A549 (cell line): ENCODE results near the gene FKBP7. TPM values are rescaled to one million over a fixed set of nuclear protein-coding genes. Genes with fewer than 3 reads are reported as not detected.
"Not testable (repeated sequence)": the region's sequence is repeated elsewhere in the genome, so short reads cannot be mapped to it uniquely, and the experiment has no call there.

ENCODE experiments used
- ATAC-seq, 2 experiments: fragments of 200-7000 bp in 1 of 2; fragments of >200 bp in 1 of 2; cut with Nextera tagmentation in 1 of 2; cut with Tn5 transposase in 1 of 2; 3 replicates each; pipeline versions ENCODE4 v1.8.0 to v1.9.1; 2018 to 2020; ENCODE audit warnings: mild to moderate bottlenecking in 1 of 2, moderate library complexity in 1 of 2
- CTCF ChIA-PET: fragments of 300-600 bp; sonication (Branson Sonifier 250); formaldehyde crosslinking; extraction: SDS; loops from one replicate; lab custom pipeline; 2021; ENCODE audit warnings: antibody characterized with exemption, inconsistent platforms; lab: Yijun Ruan, JAX
- POLR2A ChIA-PET: fragments of 350-600 bp; formaldehyde crosslinking; extraction: SDS; loops from one replicate; lab custom pipeline; 2021; ENCODE audit warnings: antibody characterized with exemption, inconsistent platforms; lab: Yijun Ruan, JAX
- DNase-seq, 2 experiments: peaks; one replicate each; pipeline versions ENCODE4 v3.0.0 to v3.0.0-alpha.2; 2011 to 2016; ENCODE audit warnings: low read depth in 1 of 2, low spot score in 1 of 2
- FAIRE-seq: peaks from 2 replicates; lab custom pipeline; 2011; peaks lifted over from hg19 to GRCh38; lab: Jason Lieb, UNC
- H3K27ac ChIP-seq, 2 experiments: fragments of >200 bp; sonication (Bioruptor Twin); formaldehyde crosslinking; 3 replicates each; pipeline ENCODE4 v1.5.1; 2016 to 2017
- H3K4me1 ChIP-seq: fragments of >200 bp; sonication (Bioruptor Twin); formaldehyde crosslinking; 3 replicates; pipeline ENCODE4 v1.6.1; 2016
- H3K4me2 ChIP-seq: fragments of >200 bp; sonication (Bioruptor Twin); formaldehyde crosslinking; 3 replicates; pipeline ENCODE4 v1.6.1; 2016
- H3K4me3 ChIP-seq: fragments of >200 bp; sonication (Bioruptor Twin); formaldehyde crosslinking; 3 replicates; pipeline ENCODE4 v1.5.1; 2016
- H3K9me3 ChIP-seq: fragments of >200 bp; sonication (Bioruptor Twin); formaldehyde crosslinking; 3 replicates; pipeline ENCODE4 v1.6.1; 2016
- CEBPB ChIP-seq, 2 experiments: fragments of >200 bp in 1 of 2; sonication (Bioruptor Twin) in 1 of 2; formaldehyde crosslinking in 1 of 2; IDR thresholded peaks; 2 replicates each; pipeline ENCODE4 v1.6.1; 2012 to 2016
- CHD4 ChIP-seq: fragments of 200-600 bp; sonication (generic); IDR thresholded peaks from 2 replicates; pipeline ENCODE4 v1.6.1; 2016; ENCODE audit warnings: antibody characterized with exemption, mild to moderate bottlenecking, borderline replicate concordance
- EP300 ChIP-seq, 2 experiments: fragments of >200 bp; sonication (Bioruptor Twin); formaldehyde crosslinking; IDR thresholded peaks; 2 replicates in 1 of 2; 3 replicates in 1 of 2; pipeline ENCODE4 v1.6.1; 2016 to 2017
- FOSB ChIP-seq: fragments of 250-450 bp; sonication (Bioruptor Pico); IDR thresholded peaks from 2 replicates; pipeline ENCODE4 v1.5.0; 2020; ENCODE audit warnings: mild to moderate bottlenecking, moderate library complexity
- HDAC2 ChIP-seq: fragments of 200-600 bp; sonication (generic); IDR thresholded peaks from 2 replicates; pipeline ENCODE4 v1.6.1; 2016
- HOXB13 ChIP-seq: fragments of 250-450 bp; sonication (Bioruptor Pico); IDR thresholded peaks from 2 replicates; pipeline ENCODE4 v1.5.0; 2020; ENCODE audit warnings: low read depth, mild to moderate bottlenecking, moderate library complexity
- KDM1A ChIP-seq: fragments of 200-600 bp; sonication (generic); IDR thresholded peaks from 2 replicates; pipeline ENCODE4 v1.6.1; 2016; ENCODE audit warnings: low read depth, mild to moderate bottlenecking
- KDM5A ChIP-seq: fragments of 200-600 bp; sonication (generic); IDR thresholded peaks from 2 replicates; pipeline ENCODE4 v1.6.1; 2016; ENCODE audit warnings: antibody characterized with exemption, mild to moderate bottlenecking
- MAFK ChIP-seq: fragments of 450-650 bp; IDR thresholded peaks from 2 replicates; pipeline ENCODE4 v1.6.1; 2014; ENCODE audit not compliant: partially characterized antibody
- NFE2L2 ChIP-seq: fragments of 150-350 bp; conservative IDR thresholded peaks from 2 replicates; pipeline ENCODE4 v1.6.1; 2014; ENCODE audit warnings: low read length
- NR3C1 ChIP-seq: fragments of >200 bp; sonication (Bioruptor Twin); formaldehyde crosslinking; IDR thresholded peaks from 3 replicates; pipeline ENCODE4 v1.6.1; 2017
- PHF8 ChIP-seq: fragments of 200-600 bp; sonication (generic); IDR thresholded peaks from 2 replicates; pipeline ENCODE4 v1.6.1; 2016; ENCODE audit warnings: low read depth, mild to moderate bottlenecking, antibody characterized with exemption, moderate library complexity, borderline replicate concordance
- POLR2A ChIP-seq: IDR thresholded peaks from 2 replicates; pipeline ENCODE4 v1.6.1; 2012; ENCODE audit warnings: mild to moderate bottlenecking, low read length
- POLR2AphosphoS2 ChIP-seq: conservative IDR thresholded peaks from 2 replicates; pipeline ENCODE4 v1.6.1; 2012; ENCODE audit warnings: low read length, improper control_type of control experiment, inconsistent platforms
- RARB ChIP-seq: fragments of 250-450 bp; sonication (Bioruptor Pico); IDR thresholded peaks from 2 replicates; pipeline ENCODE4 v1.8.0; 2021; ENCODE audit warnings: mild to moderate bottlenecking, moderate library complexity
- RCOR1 ChIP-seq: fragments of 150-350 bp; IDR thresholded peaks from 2 replicates; pipeline ENCODE4 v1.6.1; 2014; ENCODE audit warnings: antibody characterized with exemption, low read length, low read depth
- RNF2 ChIP-seq: fragments of 200-600 bp; sonication (generic); IDR thresholded peaks from 2 replicates; pipeline ENCODE4 v1.6.1; 2016; ENCODE audit warnings: low read depth, mild to moderate bottlenecking, antibody characterized with exemption, moderate library complexity, borderline replicate concordance
- ZC3H11A ChIP-seq: fragments of 450-650 bp; IDR thresholded peaks from 2 replicates; pipeline ENCODE4 v1.6.1; 2014; ENCODE audit warnings: antibody characterized with exemption, mild to moderate bottlenecking
- WGBS: methylation state at CpG from one replicate; pipeline ENCODE4 v1.1.6; 2017; ENCODE audit errors: missing lambda C conversion rate; 5-methylcytosine and 5-hydroxymethylcytosine counted together
- polyA plus RNA-seq, 4 experiments: library from polyadenylated mRNA; depleted of rRNA in 3 of 4; stranded (reverse); fragments of >200 nt; fragmentation: RNase III in 1 of 4; extraction: RNeasy Plus Mini Kit Qiagen cat#74134 plus additional on column Dnase treatment in 1 of 4; gene quantifications; 2 replicates in 3 of 4; 3 replicates in 1 of 4; pipeline ENCODE4 v1.2.3, GENCODE V29; 2011 to 2017
- TF ChIP-seq, protein P1 (sequence below): fragments of >200 bp; sonication (Bioruptor Twin); formaldehyde crosslinking; IDR thresholded peaks from 2 replicates; pipeline ENCODE4 v1.6.1; 2016
- TF ChIP-seq, protein P2 (sequence below): fragments of 450-650 bp; IDR thresholded peaks from 2 replicates; pipeline ENCODE4 v1.6.1; 2014; ENCODE audit warnings: antibody characterized with exemption
- TF ChIP-seq, protein P3 (sequence below): fragments of 250-450 bp; sonication (Bioruptor Pico); IDR thresholded peaks from 2 replicates; pipeline ENCODE4 v1.5.0; 2020; ENCODE audit warnings: low read depth, mild to moderate bottlenecking, moderate library complexity
- TF ChIP-seq, protein P4 (sequence below): fragments of 200-600 bp; sonication (generic); IDR thresholded peaks from 2 replicates; pipeline ENCODE4 v1.6.1; 2016; ENCODE audit warnings: antibody characterized with exemption, mild to moderate bottlenecking, moderate library complexity

Gene FKBP7
- polyA plus RNA-seq, 2 of the 4 experiments (the other 2 are of a cell fraction) = 15.2 to 23.7 TPM

DNA sequence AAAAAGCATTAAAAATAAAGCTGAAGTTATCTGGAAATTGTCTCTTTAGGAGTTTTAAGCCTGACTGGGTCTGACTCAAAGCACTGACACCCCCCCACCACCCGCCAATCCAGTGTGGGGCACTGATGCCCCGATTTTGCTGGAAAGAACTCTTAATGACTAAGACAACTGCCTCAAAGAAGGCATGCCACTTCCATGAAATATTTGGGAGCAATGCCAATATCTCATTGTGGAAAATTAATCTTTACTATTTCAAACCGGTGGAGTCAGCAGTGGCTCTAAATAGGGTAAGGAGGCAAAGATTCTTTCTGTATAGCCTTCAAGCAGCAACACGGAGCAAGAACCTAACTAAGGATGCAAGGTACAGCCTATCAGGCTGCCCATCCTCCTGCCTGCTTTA, 4.5 kb downstream of the FKBP7 start:
- WGBS = 62% methylated on average over 4 of the region's 4 CpGs
- Histone ChIP-seq H3K4me2 (no peak overlapping the region), H3K4me3 (no peak overlapping the region), H3K27ac (no peak overlapping the region), H3K4me1 (peaks cover 14% of the 10 kb centered on the region)
- ChIA-PET CTCF (no interaction called here), POLR2A (interaction anchor here (0.9 kb wide), 1 partner anchor 23 kb away, joined by 4 read pairs; the partner anchor contains the start of genes PJVK and PRKRA)
- no peak for DNase-seq
- no peak for FAIRE-seq
- TF ChIP-seq KDM5A (no peak), RNF2 (no peak), RCOR1 (no peak), MAFK (no peak), EP300 (IDR thresholded peaks at IDR 0.05) (no peak), NR3C1 (no peak), RARB (CRISPR knock-in tag) (no peak), CHD4 (no peak), FOSB (CRISPR knock-in tag) (no peak), POLR2AphosphoS2 (no peak)
- TF ChIP-seq, protein P1, sequence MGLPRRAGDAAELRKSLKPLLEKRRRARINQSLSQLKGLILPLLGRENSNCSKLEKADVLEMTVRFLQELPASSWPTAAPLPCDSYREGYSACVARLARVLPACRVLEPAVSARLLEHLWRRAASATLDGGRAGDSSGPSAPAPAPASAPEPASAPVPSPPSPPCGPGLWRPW = no peak
- TF ChIP-seq, protein P2, sequence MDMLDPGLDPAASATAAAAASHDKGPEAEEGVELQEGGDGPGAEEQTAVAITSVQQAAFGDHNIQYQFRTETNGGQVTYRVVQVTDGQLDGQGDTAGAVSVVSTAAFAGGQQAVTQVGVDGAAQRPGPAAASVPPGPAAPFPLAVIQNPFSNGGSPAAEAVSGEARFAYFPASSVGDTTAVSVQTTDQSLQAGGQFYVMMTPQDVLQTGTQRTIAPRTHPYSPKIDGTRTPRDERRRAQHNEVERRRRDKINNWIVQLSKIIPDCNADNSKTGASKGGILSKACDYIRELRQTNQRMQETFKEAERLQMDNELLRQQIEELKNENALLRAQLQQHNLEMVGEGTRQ = no peak
- TF ChIP-seq, protein P3, sequence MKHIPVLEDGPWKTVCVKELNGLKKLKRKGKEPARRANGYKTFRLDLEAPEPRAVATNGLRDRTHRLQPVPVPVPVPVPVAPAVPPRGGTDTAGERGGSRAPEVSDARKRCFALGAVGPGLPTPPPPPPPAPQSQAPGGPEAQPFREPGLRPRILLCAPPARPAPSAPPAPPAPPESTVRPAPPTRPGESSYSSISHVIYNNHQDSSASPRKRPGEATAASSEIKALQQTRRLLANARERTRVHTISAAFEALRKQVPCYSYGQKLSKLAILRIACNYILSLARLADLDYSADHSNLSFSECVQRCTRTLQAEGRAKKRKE (CRISPR knock-in tag) = no peak
- TF ChIP-seq, all 56 proteins: peak for 0
- ATAC-seq = no peak
- H3K9me3 ChIP-seq = no peaks in the 10 kb centered on the region

DNA sequence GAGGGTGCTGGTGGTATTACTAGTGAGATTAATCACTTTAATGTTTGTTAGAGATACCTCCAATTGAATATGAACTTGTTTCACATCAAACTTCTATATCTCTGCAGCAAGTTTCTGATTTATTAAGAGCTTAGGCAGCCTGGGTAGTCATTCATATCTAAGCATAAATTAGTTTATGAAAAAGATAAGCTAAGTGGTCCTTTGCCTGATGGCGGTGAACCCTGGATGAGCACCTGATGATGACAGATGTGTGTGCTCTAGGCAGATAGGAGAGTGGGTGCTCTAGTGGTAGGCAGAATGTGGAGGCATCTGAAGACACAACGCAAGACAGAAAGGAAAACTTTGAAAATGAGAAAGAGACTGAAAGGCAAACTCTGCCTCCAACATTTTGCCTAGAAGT, 5.0 kb downstream of the FKBP7 start:
- POLR2A ChIA-PET = interaction anchor here (0.9 kb wide), 1 partner anchor 22 kb away, joined by 4 read pairs; the partner anchor contains the start of genes PJVK and PRKRA
- TF ChIP-seq, protein P4, sequence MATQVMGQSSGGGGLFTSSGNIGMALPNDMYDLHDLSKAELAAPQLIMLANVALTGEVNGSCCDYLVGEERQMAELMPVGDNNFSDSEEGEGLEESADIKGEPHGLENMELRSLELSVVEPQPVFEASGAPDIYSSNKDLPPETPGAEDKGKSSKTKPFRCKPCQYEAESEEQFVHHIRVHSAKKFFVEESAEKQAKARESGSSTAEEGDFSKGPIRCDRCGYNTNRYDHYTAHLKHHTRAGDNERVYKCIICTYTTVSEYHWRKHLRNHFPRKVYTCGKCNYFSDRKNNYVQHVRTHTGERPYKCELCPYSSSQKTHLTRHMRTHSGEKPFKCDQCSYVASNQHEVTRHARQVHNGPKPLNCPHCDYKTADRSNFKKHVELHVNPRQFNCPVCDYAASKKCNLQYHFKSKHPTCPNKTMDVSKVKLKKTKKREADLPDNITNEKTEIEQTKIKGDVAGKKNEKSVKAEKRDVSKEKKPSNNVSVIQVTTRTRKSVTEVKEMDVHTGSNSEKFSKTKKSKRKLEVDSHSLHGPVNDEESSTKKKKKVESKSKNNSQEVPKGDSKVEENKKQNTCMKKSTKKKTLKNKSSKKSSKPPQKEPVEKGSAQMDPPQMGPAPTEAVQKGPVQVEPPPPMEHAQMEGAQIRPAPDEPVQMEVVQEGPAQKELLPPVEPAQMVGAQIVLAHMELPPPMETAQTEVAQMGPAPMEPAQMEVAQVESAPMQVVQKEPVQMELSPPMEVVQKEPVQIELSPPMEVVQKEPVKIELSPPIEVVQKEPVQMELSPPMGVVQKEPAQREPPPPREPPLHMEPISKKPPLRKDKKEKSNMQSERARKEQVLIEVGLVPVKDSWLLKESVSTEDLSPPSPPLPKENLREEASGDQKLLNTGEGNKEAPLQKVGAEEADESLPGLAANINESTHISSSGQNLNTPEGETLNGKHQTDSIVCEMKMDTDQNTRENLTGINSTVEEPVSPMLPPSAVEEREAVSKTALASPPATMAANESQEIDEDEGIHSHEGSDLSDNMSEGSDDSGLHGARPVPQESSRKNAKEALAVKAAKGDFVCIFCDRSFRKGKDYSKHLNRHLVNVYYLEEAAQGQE = no peak
- TF ChIP-seq EP300 (IDR thresholded peaks at IDR 0.05) (no peak), CEBPB (IDR thresholded peaks at IDR 0.05) (no peak), ZC3H11A (no peak), HDAC2 (no peak), HOXB13 (no peak), POLR2A (no peak), NFE2L2 (no peak), KDM1A (no peak), PHF8 (no peak)
- TF ChIP-seq, all 56 proteins: peak for 0
- H3K4me1 ChIP-seq = peaks cover 14% of the 10 kb centered on the region
- H3K27ac ChIP-seq = no peak overlapping the region
- FAIRE-seq (no peak), ATAC-seq (no peak), DNase-seq (no peak)
- H3K4me3 ChIP-seq = no peak overlapping the region
- CTCF ChIA-PET = no interaction called here
- H3K4me2 ChIP-seq = no peak overlapping the region
- no peaks in the 10 kb centered on the region for H3K9me3 ChIP-seq
- WGBS = 100% methylated on average over 2 of the region's 2 CpGs

DNA sequence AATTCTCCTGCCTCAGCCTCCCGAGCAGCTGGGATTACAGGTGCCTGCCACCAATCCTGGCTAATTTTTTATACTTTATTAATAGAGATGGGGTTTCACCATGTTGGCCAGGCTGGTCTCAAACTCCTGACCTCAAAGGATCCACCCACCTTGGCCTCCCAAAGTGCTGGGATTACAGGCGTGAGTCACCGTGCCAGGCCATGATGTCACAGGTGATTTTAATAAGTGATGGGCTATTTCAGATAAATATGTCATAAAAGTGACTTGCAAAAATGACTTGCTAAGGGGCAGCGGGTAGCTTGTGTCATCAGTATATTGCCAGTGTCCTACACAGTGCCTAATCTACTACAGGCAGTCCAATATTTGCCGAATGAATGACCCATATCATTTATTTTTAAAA, 7.1 kb downstream of the FKBP7 start:
- WGBS = 91% methylated on average over 5 of the region's 5 CpGs
- not testable (repeated sequence) for H3K4me1 ChIP-seq, H3K4me3 ChIP-seq, H3K27ac ChIP-seq, H3K9me3 ChIP-seq, ATAC-seq, DNase-seq, FAIRE-seq, H3K4me2 ChIP-seq
- ChIA-PET CTCF (interaction anchor here (1.2 to 1.7 kb wide), 2 partner anchors 9 to 20 kb away, joined by 3 to 4 read pairs; partner anchors contain the start of genes PJVK, PLEKHA3 and PRKRA), POLR2A (interaction anchor here (1.3 to 1.5 kb wide), 2 partner anchors 13 to 20 kb away, joined by 5 read pairs; partner anchors contain the start of genes PJVK and PRKRA)
